Measurements from ENCODE around the gene ZFAND3. TPM values are rescaled to one million over a fixed set of nuclear protein-coding genes. Genes with fewer than 3 reads are reported as not detected.

The ZFAND3 gene
- total RNA-seq, 3 donors from 2014 or later: 34.1 to 53.0 (median 36.0) TPM

GRCh38 chr6:37980222-37980595 lies 160.7 kb downstream of the ZFAND3 start:
- no peak overlapping the region for H3K4me3 ChIP-seq
- no peaks in the 10 kb centered on the region for H3K4me1 ChIP-seq
- H3K36me3 ChIP-seq: no peaks in the 10 kb centered on the region
- H3K9me3 ChIP-seq: peaks cover 0 to 3% of the 10 kb centered on the region in 2 donors
- no peak for TF ChIP-seq POLR2A (IDR thresholded peaks at IDR 0.05)
- no peak for TF ChIP-seq POLR2AphosphoS5 (IDR thresholded peaks at IDR 0.05)
- TF ChIP-seq CTCF (IDR thresholded peaks at IDR 0.05): no peak
- no peak overlapping the region for H3K27ac ChIP-seq
- no peaks in the 10 kb centered on the region for H3K27me3 ChIP-seq
- DNase-seq (ENCODE audit: low spot score in 2 of 2): no peak
- intact Hi-C loops (cut with DNase I; ENCODE audit: low total_unique reads): no loop called here

GRCh38 chr6:37981626-37982025 lies 162.1 kb downstream of the ZFAND3 start:
- no peak overlapping the region for H3K4me3 ChIP-seq

GRCh38 chr6:37982317-37982716 lies 162.8 kb downstream of the ZFAND3 start:
- H3K27ac ChIP-seq: no peak overlapping the region

More at GRCh38 chr6:37981626-37982025, 162.1 kb downstream of the ZFAND3 start:
- no peak for TF ChIP-seq CTCF (IDR thresholded peaks at IDR 0.05)
- no peak for TF ChIP-seq POLR2AphosphoS5 (IDR thresholded peaks at IDR 0.05)
- no peak for TF ChIP-seq POLR2A (IDR thresholded peaks at IDR 0.05)
- no peak for DNase-seq (ENCODE audit: low spot score in 2 of 2)
- intact Hi-C loops (cut with DNase I; ENCODE audit: low total_unique reads): no loop called here
- H3K4me1 ChIP-seq: no peaks in the 10 kb centered on the region
- no peak overlapping the region for H3K27ac ChIP-seq
- no peaks in the 10 kb centered on the region for H3K9me3 ChIP-seq
- H3K36me3 ChIP-seq: no peaks in the 10 kb centered on the region
- H3K27me3 ChIP-seq: no peaks in the 10 kb centered on the region

GRCh38 chr6:37983720-37984501 lies 164.4 kb downstream of the ZFAND3 start:
- no peak overlapping the region for H3K27ac ChIP-seq
- no peaks in the 10 kb centered on the region for H3K27me3 ChIP-seq
- no peaks in the 10 kb centered on the region for H3K9me3 ChIP-seq
- no peak for TF ChIP-seq CTCF (IDR thresholded peaks at IDR 0.05)
- no peak for TF ChIP-seq POLR2AphosphoS5 (IDR thresholded peaks at IDR 0.05)
- TF ChIP-seq POLR2A (IDR thresholded peaks at IDR 0.05): no peak
- intact Hi-C loops (cut with DNase I; ENCODE audit: low total_unique reads): no loop called here
- no peak overlapping the region for H3K4me3 ChIP-seq
- no peaks in the 10 kb centered on the region for H3K36me3 ChIP-seq
- DNase-seq (ENCODE audit: low spot score in 2 of 2): no peak
- H3K4me1 ChIP-seq: no peaks in the 10 kb centered on the region

More at GRCh38 chr6:37982317-37982716, 162.8 kb downstream of the ZFAND3 start:
- no peaks in the 10 kb centered on the region for H3K9me3 ChIP-seq
- H3K36me3 ChIP-seq: no peaks in the 10 kb centered on the region
- TF ChIP-seq POLR2AphosphoS5 (IDR thresholded peaks at IDR 0.05) (no peak), CTCF (IDR thresholded peaks at IDR 0.05) (no peak), POLR2A (IDR thresholded peaks at IDR 0.05) (no peak)
- no peak overlapping the region for H3K4me3 ChIP-seq
- no peaks in the 10 kb centered on the region for H3K4me1 ChIP-seq
- no peaks in the 10 kb centered on the region for H3K27me3 ChIP-seq
- intact Hi-C loops (cut with DNase I; ENCODE audit: low total_unique reads): no loop called here
- DNase-seq (ENCODE audit: low spot score in 2 of 2): no peak

- H3K9me3 ChIP-seq: no peaks in the 10 kb centered on the region
- H3K27me3 ChIP-seq: no peaks in the 10 kb centered on the region
- intact Hi-C loops (cut with DNase I; ENCODE audit: low total_unique reads): no loop called here
- no peak overlapping the region for H3K27ac ChIP-seq
- no peak for TF ChIP-seq POLR2A (IDR thresholded peaks at IDR 0.05)
- TF ChIP-seq POLR2AphosphoS5 (IDR thresholded peaks at IDR 0.05): no peak
- TF ChIP-seq CTCF (IDR thresholded peaks at IDR 0.05): no peak
- H3K36me3 ChIP-seq: no peaks in the 10 kb centered on the region
- no peak overlapping the region for H3K4me3 ChIP-seq
- DNase-seq (ENCODE audit: low spot score in 2 of 2): no peak
- no peaks in the 10 kb centered on the region for H3K4me1 ChIP-seq
Measured at GRCh38 chr6:37984578-37984977, 165.1 kb downstream of the ZFAND3 start.
